CD8-positive, alpha-beta memory T cell (primary cell): ENCODE measurements around the gene CYB5RL. TPM values are rescaled to one million over a fixed set of nuclear protein-coding genes. Genes with fewer than 3 reads are reported as not detected.
"Not testable (repeated sequence)": the region's sequence is repeated elsewhere in the genome, so short reads cannot be mapped to it uniquely, and the experiment has no call there.

Experiments
- CTCF ChIA-PET: fragments of 350-600 bp; sonication (Branson Sonifier 250); formaldehyde crosslinking; loops from one replicate; lab custom pipeline; 2021; ENCODE audit warnings: antibody characterized with exemption; lab: Charles Lee
- POLR2A ChIA-PET: fragments of 350-600 bp; sonication (Branson Sonifier 250); formaldehyde crosslinking; loops from one replicate; lab custom pipeline; 2021; ENCODE audit warnings: antibody characterized with exemption; lab: Charles Lee
- DNase-seq, 5 donors: peaks; one replicate each; pipeline versions ENCODE4 v3.0.0 to v3.0.0-alpha.2; 2020 to 2022; ENCODE audit warnings: mixed read lengths in 1 of 5
- H3K27ac ChIP-seq: one replicate; pipeline ENCODE4 v1.7.0; 2013; ENCODE audit warnings: low read depth, mild to moderate bottlenecking, low read length, moderate library complexity
- H3K27me3 ChIP-seq: 2 replicates; pipeline ENCODE4 v1.7.0; 2013; ENCODE audit warnings: low read length, mild to moderate bottlenecking; ENCODE audit not compliant: insufficient read depth, poor library complexity, severe bottlenecking
- H3K36me3 ChIP-seq: 2 replicates; pipeline ENCODE4 v1.7.0; 2013; ENCODE audit warnings: mild to moderate bottlenecking, low read length, moderate library complexity; ENCODE audit not compliant: insufficient read depth
- H3K4me1 ChIP-seq: 2 replicates; pipeline ENCODE4 v1.7.0; 2013; ENCODE audit warnings: mild to moderate bottlenecking, low read length, moderate library complexity; ENCODE audit not compliant: insufficient read depth
- H3K4me3 ChIP-seq: 2 replicates; pipeline ENCODE4 v1.7.0; 2013; ENCODE audit warnings: mild to moderate bottlenecking, low read length
- H3K9me3 ChIP-seq: 2 replicates; pipeline ENCODE4 v1.7.0; 2013; ENCODE audit warnings: mild to moderate bottlenecking, low read length
- H3K27ac Mint-ChIP-seq, 8 donors: one replicate each; pipeline ENCODE4 v1.8.0; 2020 to 2021; ENCODE audit warnings: mixed read lengths in 8 of 8, mild to moderate bottlenecking in 6 of 8, inconsistent platforms in 3 of 8, moderate library complexity in 3 of 8
- H3K27me3 Mint-ChIP-seq, 2 donors: one replicate each; pipeline ENCODE4 v1.8.0; 2020 to 2021; ENCODE audit warnings: mixed read lengths in 2 of 2, mild to moderate bottlenecking in 1 of 2, moderate library complexity in 1 of 2
- H3K36me3 Mint-ChIP-seq, 3 donors: one replicate each; pipeline ENCODE4 v1.8.0; 2020 to 2021; ENCODE audit warnings: mixed read lengths in 3 of 3, inconsistent platforms in 1 of 3, mild to moderate bottlenecking in 1 of 3
- H3K4me1 Mint-ChIP-seq, 3 donors: one replicate each; pipeline ENCODE4 v1.8.0; 2020 to 2021; ENCODE audit warnings: mixed read lengths in 3 of 3, inconsistent platforms in 1 of 3, mild to moderate bottlenecking in 1 of 3
- H3K4me3 Mint-ChIP-seq, 7 donors: one replicate each; pipeline ENCODE4 v1.8.0; 2020 to 2021; ENCODE audit warnings: mixed read lengths in 7 of 7, mild to moderate bottlenecking in 6 of 7, moderate library complexity in 4 of 7, inconsistent platforms in 2 of 7
- H3K9me3 Mint-ChIP-seq, 5 donors: one replicate each; pipeline ENCODE4 v1.8.0; 2020 to 2022; ENCODE audit warnings: mixed read lengths in 5 of 5, mild to moderate bottlenecking in 3 of 5, moderate library complexity in 2 of 5, inconsistent platforms in 1 of 5
- polyA plus RNA-seq: library from polyadenylated mRNA; unstranded; fragments of 300-500 nt; fragmentation: Illumina TruSeq; gene quantifications from one replicate; pipeline ENCODE4 v1.2.3, GENCODE V29; 2021
- total RNA-seq, 2 experiments: library from RNA; stranded (reverse); gene quantifications; one replicate each; pipeline ENCODE4 v1.2.3, GENCODE V29; 2021

CYB5RL gene
- total and polyA plus RNA-seq, 3 experiments from 2014 or later: 3.7 to 13.9 (median 11.8) TPM

DNA sequence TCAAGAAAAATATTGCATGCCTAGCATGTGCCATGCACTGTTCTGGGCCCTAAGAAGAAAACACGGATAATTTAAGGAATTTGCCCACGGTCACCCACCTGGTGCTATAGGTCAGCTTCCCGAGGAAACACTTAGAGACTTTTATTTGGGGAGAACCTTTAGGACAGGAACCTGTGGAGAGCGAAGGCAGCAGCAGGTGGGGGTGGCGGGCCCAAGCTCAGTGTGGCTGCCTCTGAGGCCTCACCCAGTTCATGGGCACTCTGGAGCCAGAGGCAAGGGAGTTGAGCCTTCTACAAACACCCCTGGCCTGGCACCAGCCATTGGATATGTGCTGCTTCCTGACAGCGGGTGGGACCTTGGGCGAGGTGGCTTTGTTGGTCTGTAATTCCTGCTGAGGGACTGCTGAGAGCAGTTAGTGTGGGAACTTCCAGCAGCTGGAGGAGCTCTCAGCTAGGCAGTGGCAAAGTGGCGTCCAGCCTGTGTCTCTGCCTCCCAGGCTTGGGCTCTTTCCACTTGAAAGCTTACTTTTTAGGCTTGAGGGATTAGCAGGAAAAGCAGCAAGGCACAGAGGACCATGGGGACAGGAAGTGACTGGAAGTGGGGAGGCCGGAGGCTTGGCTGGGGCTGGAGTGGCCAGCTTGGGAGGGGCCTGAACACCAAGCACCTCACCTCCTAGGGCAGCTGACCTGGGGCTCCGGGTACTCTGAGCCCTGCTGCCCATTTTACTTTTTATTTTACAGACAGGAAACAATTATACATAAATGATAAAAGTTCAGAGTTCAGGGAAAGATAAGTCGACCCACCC, 19.3 kb upstream of the CYB5RL start:
- Histone ChIP-seq H3K27me3 (no peaks in the 10 kb centered on the region), H3K4me1 (no peaks in the 10 kb centered on the region), H3K4me3 (no peak overlapping the region), H3K27ac (no peak overlapping the region), H3K36me3 (peaks cover 50% of the 10 kb centered on the region), H3K9me3 (no peaks in the 10 kb centered on the region)
- DNase-seq: no peak
- Mint-ChIP-seq H3K9me3 (no peaks in the 10 kb centered on the region), H3K4me1 (peaks cover 0 to 6% (median 0%) of the 10 kb centered on the region in 3 donors), H3K27ac (peak overlapping the region in 4 of 8 donors; percentile 17 to 79 (median 53)), H3K27me3 (no peaks in the 10 kb centered on the region), H3K4me3 (no peak overlapping the region), H3K36me3 (peaks cover 5 to 76% (median 12%) of the 10 kb centered on the region in 3 donors)
- ChIA-PET POLR2A (no interaction called here), CTCF (no interaction called here)

DNA sequence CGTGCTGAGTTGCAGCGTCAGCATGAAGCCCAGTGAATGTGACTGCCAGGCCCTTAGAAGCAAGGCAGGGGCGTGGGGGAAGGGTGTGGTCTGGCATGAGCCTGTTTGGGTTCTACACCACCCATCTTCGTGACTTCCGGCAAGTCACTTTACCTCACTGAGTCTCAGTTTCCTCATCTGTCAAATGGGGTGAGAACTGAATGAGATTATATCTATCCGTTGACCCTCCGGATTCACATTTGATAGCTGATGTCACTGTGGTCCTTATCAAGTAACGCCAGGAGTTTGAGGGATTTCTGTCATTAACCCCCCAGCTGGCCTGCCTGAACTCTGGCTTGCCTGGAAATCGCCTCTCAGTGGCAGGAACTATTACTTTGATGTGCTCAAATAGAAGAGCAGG, 15.7 kb upstream of the CYB5RL start:
- Histone ChIP-seq H3K9me3 (no peaks in the 10 kb centered on the region), H3K27ac (no peak overlapping the region), H3K27me3 (no peaks in the 10 kb centered on the region), H3K36me3 (peaks cover 80% of the 10 kb centered on the region), H3K4me3 (no peak overlapping the region), H3K4me1 (no peaks in the 10 kb centered on the region)
- POLR2A ChIA-PET: no interaction called here
- Mint-ChIP-seq H3K4me1 (peaks cover 0 to 2% (median 0%) of the 10 kb centered on the region in 3 donors), H3K4me3 (no peak overlapping the region), H3K27ac (no peak overlapping the region), H3K27me3 (no peaks in the 10 kb centered on the region), H3K36me3 (peaks cover 11 to 99% (median 22%) of the 10 kb centered on the region in 3 donors), H3K9me3 (no peaks in the 10 kb centered on the region)
- CTCF ChIA-PET: no interaction called here
- DNase-seq: no peak

DNA sequence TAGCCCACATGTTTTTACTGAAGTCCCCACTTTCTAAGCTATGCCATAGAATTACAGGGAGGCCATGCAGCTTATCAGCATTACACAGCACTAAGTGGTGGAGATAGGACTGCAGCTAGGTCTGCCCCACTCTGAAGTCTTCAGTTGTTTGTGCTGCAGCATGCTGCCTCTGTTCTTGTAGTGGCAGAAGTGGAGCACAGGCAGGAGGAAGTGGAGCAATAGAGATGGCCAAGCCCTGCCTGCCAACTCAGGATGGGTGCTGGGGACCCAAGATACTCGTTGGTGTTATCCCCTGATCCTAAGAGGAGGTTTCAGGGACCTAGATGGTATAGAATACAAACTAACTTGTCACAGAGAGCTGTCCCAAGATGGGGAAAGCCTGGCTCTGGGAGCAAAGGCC, 13.0 kb upstream of the CYB5RL start:
- DNase-seq: no peak
- Mint-ChIP-seq H3K4me1 (peaks cover 2 to 5% (median 3%) of the 10 kb centered on the region in 3 donors), H3K9me3 (no peaks in the 10 kb centered on the region), H3K36me3 (peaks cover 16 to 93% (median 30%) of the 10 kb centered on the region in 3 donors), H3K27ac (peak overlapping the region in 1 of 8 donors; percentile 35), H3K27me3 (no peaks in the 10 kb centered on the region), H3K4me3 (no peak overlapping the region)
- Histone ChIP-seq H3K27ac (peak overlapping the region; percentile 21), H3K4me1 (no peaks in the 10 kb centered on the region), H3K36me3 (peaks cover 80% of the 10 kb centered on the region), H3K27me3 (no peaks in the 10 kb centered on the region), H3K4me3 (no peak overlapping the region), H3K9me3 (no peaks in the 10 kb centered on the region)
- ChIA-PET CTCF (no interaction called here), POLR2A (interaction anchor here (0.5 kb wide), 1 partner anchor 277 kb away, joined by 3 read pairs; no protein-coding TSS in a partner anchor)

DNA sequence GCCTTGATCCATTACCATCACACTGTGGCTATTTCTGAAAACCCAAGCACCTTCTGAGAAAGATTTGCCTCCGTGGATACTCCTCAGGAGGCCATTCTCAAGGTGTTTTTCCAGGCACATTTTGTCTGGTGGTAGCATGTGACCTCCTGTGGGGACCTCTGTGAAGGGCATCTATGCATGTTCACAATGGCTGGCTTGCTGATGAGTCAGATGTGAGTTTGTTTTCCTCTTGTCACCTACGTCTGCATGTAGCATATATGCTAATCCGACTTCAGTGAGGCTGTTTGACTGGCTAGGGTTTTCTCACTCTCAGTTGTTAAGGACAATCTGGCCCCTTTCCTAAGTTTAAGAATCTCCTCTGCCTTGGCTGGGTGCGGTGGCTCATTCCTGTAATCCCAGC, 8.1 kb upstream of the CYB5RL start:
- POLR2A ChIA-PET, H3K27ac ChIP-seq, H3K9me3 Mint-ChIP-seq, H3K27ac Mint-ChIP-seq, H3K4me3 ChIP-seq, CTCF ChIA-PET, DNase-seq, H3K9me3 ChIP-seq, H3K4me1 ChIP-seq, H3K4me3 Mint-ChIP-seq, H3K27me3 Mint-ChIP-seq, H3K27me3 ChIP-seq: not testable (repeated sequence)
- Mint-ChIP-seq H3K4me1 (peaks cover 6 to 21% (median 8%) of the 10 kb centered on the region in 3 donors), H3K36me3 (peaks cover 11 to 83% (median 34%) of the 10 kb centered on the region in 3 donors)
- H3K36me3 ChIP-seq: peaks cover 56% of the 10 kb centered on the region

DNA sequence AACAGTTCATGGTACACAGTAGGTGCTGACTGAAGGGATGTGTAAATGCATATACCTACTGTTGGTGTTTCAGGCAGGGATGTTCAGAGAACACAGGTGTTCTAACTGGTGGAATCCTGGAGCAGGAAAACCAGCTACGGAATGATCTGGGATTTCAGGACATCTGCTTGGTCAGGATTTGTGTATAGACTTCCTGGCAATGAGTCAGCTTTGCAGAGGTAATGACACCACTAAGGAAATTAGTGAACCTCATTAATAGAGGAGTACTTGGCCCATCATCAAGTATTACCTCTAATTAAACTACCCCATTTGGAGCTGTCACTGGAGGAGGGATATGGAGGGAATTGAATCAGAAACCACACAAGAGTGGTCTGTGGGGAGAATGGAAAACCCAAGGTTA, 7.5 kb upstream of the CYB5RL start:
- POLR2A ChIA-PET: no interaction called here
- H3K27me3 Mint-ChIP-seq: no peaks in the 10 kb centered on the region
- H3K4me3 ChIP-seq: no peak overlapping the region
- H3K9me3 ChIP-seq: no peaks in the 10 kb centered on the region
- no peaks in the 10 kb centered on the region for H3K9me3 Mint-ChIP-seq
- peaks cover 12 to 27% (median 14%) of the 10 kb centered on the region in 3 donors for H3K4me1 Mint-ChIP-seq
- no peak overlapping the region for H3K27ac ChIP-seq
- no peak for DNase-seq
- H3K27ac Mint-ChIP-seq: peak overlapping the region in 1 of 8 donors; percentile 61
- H3K4me3 Mint-ChIP-seq: peak overlapping the region in 1 of 7 donors; percentile 50
- peaks cover 50% of the 10 kb centered on the region for H3K36me3 ChIP-seq
- CTCF ChIA-PET: no interaction called here
- H3K4me1 ChIP-seq: no peaks in the 10 kb centered on the region
- peaks cover 11 to 83% (median 34%) of the 10 kb centered on the region in 3 donors for H3K36me3 Mint-ChIP-seq
- H3K27me3 ChIP-seq: no peaks in the 10 kb centered on the region

DNA sequence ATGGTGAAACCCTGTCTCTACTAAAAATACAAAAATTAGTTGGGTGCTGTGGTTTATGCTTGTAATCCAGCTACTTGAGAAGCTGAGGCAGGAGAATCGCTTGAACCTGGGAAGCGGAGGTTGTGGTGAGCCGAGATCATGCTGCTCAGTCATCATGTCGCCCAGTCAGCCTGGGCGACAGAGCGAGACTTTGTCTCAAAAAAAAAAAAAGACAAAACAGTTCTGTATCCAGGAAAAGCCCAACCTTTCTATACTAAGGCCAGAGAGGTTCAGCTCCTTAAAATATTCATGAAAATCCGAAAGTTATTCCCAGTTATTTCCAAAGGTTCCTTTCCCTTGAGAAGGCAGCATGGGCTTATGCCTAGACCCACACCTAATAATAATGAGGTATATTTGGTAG, 4.4 kb upstream of the CYB5RL start:
- H3K36me3 Mint-ChIP-seq: peaks cover 5 to 68% (median 22%) of the 10 kb centered on the region in 3 donors
- Histone ChIP-seq H3K36me3 (peaks cover 23% of the 10 kb centered on the region), H3K9me3 (no peaks in the 10 kb centered on the region), H3K4me1 (peaks cover 14% of the 10 kb centered on the region), H3K27me3 (no peaks in the 10 kb centered on the region), H3K4me3 (no peak overlapping the region), H3K27ac (no peak overlapping the region)
- ChIA-PET POLR2A (no interaction called here), CTCF (no interaction called here)
- no peaks in the 10 kb centered on the region for H3K9me3 Mint-ChIP-seq
- no peak overlapping the region for H3K4me3 Mint-ChIP-seq
- no peak for DNase-seq
- H3K4me1 Mint-ChIP-seq: peaks cover 37 to 58% (median 38%) of the 10 kb centered on the region in 3 donors
- H3K27me3 Mint-ChIP-seq: no peaks in the 10 kb centered on the region
- no peak overlapping the region for H3K27ac Mint-ChIP-seq

DNA sequence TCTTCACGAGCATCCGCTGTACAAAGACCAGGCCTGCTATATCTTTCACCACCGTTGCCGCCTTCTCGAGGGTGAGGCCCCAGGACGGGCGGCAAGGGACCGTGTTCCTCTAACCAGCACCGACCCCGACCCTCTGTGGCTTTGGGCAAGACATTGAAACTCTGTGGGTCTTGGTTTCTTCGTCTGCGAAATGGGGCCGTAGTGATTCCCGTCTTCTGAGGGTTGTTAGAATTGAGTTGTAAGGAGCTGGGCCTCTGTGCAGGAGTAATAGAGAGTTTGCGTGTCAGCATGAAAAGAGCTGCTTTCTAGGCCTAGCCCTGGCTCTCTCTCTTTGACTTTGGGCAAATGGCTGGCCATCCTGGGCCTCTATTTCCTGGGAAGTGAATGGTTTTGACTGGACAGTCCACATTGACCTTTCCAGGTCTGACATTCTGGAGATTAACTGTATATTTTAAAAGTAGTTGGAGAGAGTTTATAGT, 728 bp upstream of the CYB5RL start:
- POLR2A ChIA-PET: interaction anchor here (0.6 kb wide), 1 partner anchor 207 kb away, joined by 8 read pairs; no protein-coding TSS in a partner anchor
- H3K4me3 Mint-ChIP-seq: peak overlapping the region; percentile 88 to 96 (median 93)
- CTCF ChIA-PET: interaction anchor here (1.2 to 2.4 kb wide), 4 partner anchors 10 to 288 kb away, joined by 3 to 13 read pairs (median 6); partner anchors contain the start of gene SSBP3
- H3K4me3 ChIP-seq: peak overlapping the region; percentile 94
- no peaks in the 10 kb centered on the region for H3K9me3 Mint-ChIP-seq
- no peak for DNase-seq
- peak overlapping the region; percentile 27 to 93 (median 92) for H3K27ac Mint-ChIP-seq
- H3K36me3 ChIP-seq: peaks cover 4% of the 10 kb centered on the region
- H3K27me3 Mint-ChIP-seq: no peaks in the 10 kb centered on the region
- H3K27ac ChIP-seq: peak overlapping the region; percentile 75
- peaks cover 19% of the 10 kb centered on the region for H3K4me1 ChIP-seq
- H3K27me3 ChIP-seq: no peaks in the 10 kb centered on the region
- H3K36me3 Mint-ChIP-seq: peaks cover 0 to 44% (median 7%) of the 10 kb centered on the region in 3 donors
- peaks cover 37 to 58% (median 39%) of the 10 kb centered on the region in 3 donors for H3K4me1 Mint-ChIP-seq
- no peaks in the 10 kb centered on the region for H3K9me3 ChIP-seq
